ENCODE data around the gene UBA3. TPM values are rescaled to one million over a fixed set of nuclear protein-coding genes. Genes with fewer than 3 reads are reported as not detected.

UBA3 gene
- total RNA-seq, 1 donor from 2014 or later: 65.1 TPM

- H3K4me3 ChIP-seq (ENCODE audit: low read depth, low read length): no peak overlapping the region
- no peak for DNase-seq (ENCODE audit: low read depth)
- TF ChIP-seq, protein P1, sequence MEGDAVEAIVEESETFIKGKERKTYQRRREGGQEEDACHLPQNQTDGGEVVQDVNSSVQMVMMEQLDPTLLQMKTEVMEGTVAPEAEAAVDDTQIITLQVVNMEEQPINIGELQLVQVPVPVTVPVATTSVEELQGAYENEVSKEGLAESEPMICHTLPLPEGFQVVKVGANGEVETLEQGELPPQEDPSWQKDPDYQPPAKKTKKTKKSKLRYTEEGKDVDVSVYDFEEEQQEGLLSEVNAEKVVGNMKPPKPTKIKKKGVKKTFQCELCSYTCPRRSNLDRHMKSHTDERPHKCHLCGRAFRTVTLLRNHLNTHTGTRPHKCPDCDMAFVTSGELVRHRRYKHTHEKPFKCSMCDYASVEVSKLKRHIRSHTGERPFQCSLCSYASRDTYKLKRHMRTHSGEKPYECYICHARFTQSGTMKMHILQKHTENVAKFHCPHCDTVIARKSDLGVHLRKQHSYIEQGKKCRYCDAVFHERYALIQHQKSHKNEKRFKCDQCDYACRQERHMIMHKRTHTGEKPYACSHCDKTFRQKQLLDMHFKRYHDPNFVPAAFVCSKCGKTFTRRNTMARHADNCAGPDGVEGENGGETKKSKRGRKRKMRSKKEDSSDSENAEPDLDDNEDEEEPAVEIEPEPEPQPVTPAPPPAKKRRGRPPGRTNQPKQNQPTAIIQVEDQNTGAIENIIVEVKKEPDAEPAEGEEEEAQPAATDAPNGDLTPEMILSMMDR (conservative IDR thresholded peaks at IDR 0.05; ENCODE audit: low read depth, low read length): no peak
Observed at GRCh38 chr3:69115731-69116130, 35.6 kb upstream of the UBA3 start.

GRCh38 chr3:69113536-69113935, 33.4 kb upstream of the UBA3 start:
- no peak overlapping the region for H3K4me3 ChIP-seq (ENCODE audit: low read depth, low read length)
- TF ChIP-seq, protein P1 (conservative IDR thresholded peaks at IDR 0.05; ENCODE audit: low read depth, low read length): no peak
- DNase-seq (ENCODE audit: low read depth): no peak

- no peak overlapping the region for H3K4me3 ChIP-seq (ENCODE audit: low read depth, low read length)
- DNase-seq (ENCODE audit: low read depth): no peak
- TF ChIP-seq, protein P1 (conservative IDR thresholded peaks at IDR 0.05; ENCODE audit: low read depth, low read length): no peak
Observed at GRCh38 chr3:69110941-69111546, 30.9 kb upstream of the UBA3 start.

- TF ChIP-seq, protein P1 (conservative IDR thresholded peaks at IDR 0.05; ENCODE audit: low read depth, low read length): no peak
- no peak overlapping the region for H3K4me3 ChIP-seq (ENCODE audit: low read depth, low read length)
- no peak for DNase-seq (ENCODE audit: low read depth)
Observed at GRCh38 chr3:69108811-69109210, 28.6 kb upstream of the UBA3 start.

DNA sequence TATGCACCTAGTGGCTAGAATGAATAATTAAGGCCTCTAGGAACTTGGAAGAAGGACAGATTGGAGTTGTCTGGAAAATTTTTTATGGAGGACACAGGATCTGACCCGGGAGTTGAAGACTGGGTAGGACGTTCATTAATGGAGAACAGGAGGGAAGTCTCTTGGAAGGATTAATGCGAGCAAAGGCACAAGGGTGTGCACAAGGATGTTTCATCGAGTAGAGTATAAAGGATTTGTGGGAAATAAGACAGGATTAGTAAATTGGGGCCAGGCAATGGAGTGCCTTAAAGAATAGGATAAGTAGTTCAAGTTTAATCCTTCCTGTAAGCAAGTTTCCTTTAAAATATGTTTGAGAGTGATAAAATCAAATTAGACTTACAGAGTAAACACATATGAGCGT, 27.7 kb upstream of the UBA3 start:
- no peak overlapping the region for H3K4me3 ChIP-seq (ENCODE audit: low read depth, low read length)
- TF ChIP-seq, protein P1 (conservative IDR thresholded peaks at IDR 0.05; ENCODE audit: low read depth, low read length): no peak
- no peak for DNase-seq (ENCODE audit: low read depth)

DNA sequence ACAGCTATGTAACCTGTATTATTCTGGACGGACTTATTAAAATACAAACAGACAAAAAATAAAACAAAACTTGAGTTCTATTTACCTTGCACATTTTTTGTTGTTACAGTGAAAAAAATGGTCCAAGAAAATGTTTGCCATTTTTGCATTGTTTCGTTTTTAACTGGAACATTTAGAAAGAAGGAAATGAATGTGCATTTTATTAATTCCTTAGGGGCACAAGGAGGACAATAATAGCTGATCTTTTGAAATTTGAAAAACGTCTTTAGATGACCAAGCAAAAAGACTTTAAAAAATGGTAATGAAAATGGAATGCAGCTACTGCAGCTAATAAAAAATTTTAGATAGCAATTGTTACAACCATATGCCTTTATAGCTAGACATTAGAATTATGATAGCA, 25.2 kb upstream of the UBA3 start:
- TF ChIP-seq, protein P1 (conservative IDR thresholded peaks at IDR 0.05; ENCODE audit: low read depth, low read length): no peak
- DNase-seq (ENCODE audit: low read depth): no peak
- no peak overlapping the region for H3K4me3 ChIP-seq (ENCODE audit: low read depth, low read length)

DNA sequence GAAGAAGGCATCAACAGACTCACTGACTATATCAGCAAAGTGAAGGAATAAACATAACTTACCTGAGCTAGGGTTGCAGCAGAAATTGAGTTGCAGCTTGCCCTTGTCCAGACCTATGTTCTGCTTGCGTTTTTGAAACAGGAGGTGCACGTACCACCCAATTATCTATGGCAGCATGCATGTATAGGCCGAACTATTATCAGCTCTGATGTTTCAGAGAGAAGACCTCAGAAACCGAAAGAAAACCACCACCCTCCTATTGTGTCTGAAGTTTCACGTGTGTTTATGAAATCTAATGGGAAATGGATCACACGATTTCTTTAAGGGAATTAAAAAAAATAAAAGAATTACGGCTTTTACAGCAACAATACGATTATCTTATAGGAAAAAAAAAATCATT, 24.4 kb upstream of the UBA3 start:
- H3K4me3 ChIP-seq (ENCODE audit: low read depth, low read length): no peak overlapping the region
- TF ChIP-seq, protein P1 (conservative IDR thresholded peaks at IDR 0.05; ENCODE audit: low read depth, low read length): no peak
- no peak for DNase-seq (ENCODE audit: low read depth)

All from epithelial cell of proximal tubule (primary cell).